ENCODE data around the gene MRPL2.

DNA sequence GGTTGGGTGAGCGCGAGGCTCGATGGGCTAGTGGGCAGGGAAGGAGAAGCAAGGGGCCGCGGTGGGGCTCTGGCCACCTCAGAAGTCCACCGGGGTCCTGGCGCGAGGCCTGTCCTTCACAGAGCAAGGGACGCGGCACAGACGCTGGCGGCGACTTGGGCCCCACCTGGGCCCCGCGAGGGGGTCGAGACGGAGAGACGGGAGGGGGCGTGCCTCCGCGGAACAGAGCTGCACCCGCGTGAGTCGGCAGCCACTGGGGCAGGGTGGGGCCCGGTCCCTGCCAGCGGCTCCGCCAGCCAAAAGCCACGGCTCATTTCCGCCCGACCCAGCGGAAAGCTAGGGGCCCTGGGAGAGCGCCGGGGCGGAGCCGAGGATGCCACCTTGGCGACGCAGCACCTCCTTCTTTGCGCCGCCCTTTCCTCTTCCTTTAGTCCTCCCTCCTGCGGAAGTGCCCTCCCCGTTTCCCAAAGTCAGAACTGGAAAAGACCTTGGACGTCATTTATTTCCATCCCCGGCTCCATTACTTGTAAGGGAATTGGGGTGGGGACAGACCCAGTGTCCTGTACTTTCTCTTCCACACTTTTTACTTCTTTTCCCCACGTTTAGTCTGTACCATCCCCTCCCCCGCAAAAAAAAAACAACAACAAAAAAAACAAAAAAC is 5.6 kb downstream of the MRPL2 start, which contains the start of gene CUL7:
- TF ChIP-seq, protein P1, sequence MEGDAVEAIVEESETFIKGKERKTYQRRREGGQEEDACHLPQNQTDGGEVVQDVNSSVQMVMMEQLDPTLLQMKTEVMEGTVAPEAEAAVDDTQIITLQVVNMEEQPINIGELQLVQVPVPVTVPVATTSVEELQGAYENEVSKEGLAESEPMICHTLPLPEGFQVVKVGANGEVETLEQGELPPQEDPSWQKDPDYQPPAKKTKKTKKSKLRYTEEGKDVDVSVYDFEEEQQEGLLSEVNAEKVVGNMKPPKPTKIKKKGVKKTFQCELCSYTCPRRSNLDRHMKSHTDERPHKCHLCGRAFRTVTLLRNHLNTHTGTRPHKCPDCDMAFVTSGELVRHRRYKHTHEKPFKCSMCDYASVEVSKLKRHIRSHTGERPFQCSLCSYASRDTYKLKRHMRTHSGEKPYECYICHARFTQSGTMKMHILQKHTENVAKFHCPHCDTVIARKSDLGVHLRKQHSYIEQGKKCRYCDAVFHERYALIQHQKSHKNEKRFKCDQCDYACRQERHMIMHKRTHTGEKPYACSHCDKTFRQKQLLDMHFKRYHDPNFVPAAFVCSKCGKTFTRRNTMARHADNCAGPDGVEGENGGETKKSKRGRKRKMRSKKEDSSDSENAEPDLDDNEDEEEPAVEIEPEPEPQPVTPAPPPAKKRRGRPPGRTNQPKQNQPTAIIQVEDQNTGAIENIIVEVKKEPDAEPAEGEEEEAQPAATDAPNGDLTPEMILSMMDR (IDR thresholded peaks at IDR 0.05 in 2 of 3, conservative IDR thresholded peaks at IDR 0.05 in 1 of 3; ENCODE audit: borderline replicate concordance in 1 of 3, insufficient read depth in 1 of 3, low read depth in 2 of 3, low read length in 2 of 3): no peak
- TF ChIP-seq YY1 (IDR thresholded peaks at IDR 0.05; ENCODE audit: extremely low read depth, insufficient replicate concordance, low read depth, low read length) (no peak), SIN3A (IDR thresholded peaks at IDR 0.05; ENCODE audit: low read depth) (no peak), EZH2 (IDR thresholded peaks at IDR 0.05) (no peak), POLR2A (IDR thresholded peaks at IDR 0.05; ENCODE audit: borderline replicate concordance, extremely low read depth, insufficient read depth, insufficient read length) (peak; percentile 84), FOSL1 (IDR thresholded peaks at IDR 0.05; ENCODE audit: low read depth) (no peak), ZNF274 (IDR thresholded peaks at IDR 0.05; ENCODE audit: low read depth, low read length) (no peak), POLR2AphosphoS5 (IDR thresholded peaks at IDR 0.05; ENCODE audit: low read depth, low read length) (peak; percentile 98), ELF1 (IDR thresholded peaks at IDR 0.05; ENCODE audit: borderline replicate concordance, low read depth) (no peak), CBX3 (IDR thresholded peaks at IDR 0.05; ENCODE audit: low read depth) (no peak), SP1 (IDR thresholded peaks at IDR 0.05; ENCODE audit: low read depth) (no peak), EZH2phosphoT487 (IDR thresholded peaks at IDR 0.05; ENCODE audit: borderline replicate concordance) (no peak)
- TF ChIP-seq, protein P2, sequence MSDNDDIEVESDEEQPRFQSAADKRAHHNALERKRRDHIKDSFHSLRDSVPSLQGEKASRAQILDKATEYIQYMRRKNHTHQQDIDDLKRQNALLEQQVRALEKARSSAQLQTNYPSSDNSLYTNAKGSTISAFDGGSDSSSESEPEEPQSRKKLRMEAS (IDR thresholded peaks at IDR 0.05): no peak
- TF ChIP-seq, protein P3, sequence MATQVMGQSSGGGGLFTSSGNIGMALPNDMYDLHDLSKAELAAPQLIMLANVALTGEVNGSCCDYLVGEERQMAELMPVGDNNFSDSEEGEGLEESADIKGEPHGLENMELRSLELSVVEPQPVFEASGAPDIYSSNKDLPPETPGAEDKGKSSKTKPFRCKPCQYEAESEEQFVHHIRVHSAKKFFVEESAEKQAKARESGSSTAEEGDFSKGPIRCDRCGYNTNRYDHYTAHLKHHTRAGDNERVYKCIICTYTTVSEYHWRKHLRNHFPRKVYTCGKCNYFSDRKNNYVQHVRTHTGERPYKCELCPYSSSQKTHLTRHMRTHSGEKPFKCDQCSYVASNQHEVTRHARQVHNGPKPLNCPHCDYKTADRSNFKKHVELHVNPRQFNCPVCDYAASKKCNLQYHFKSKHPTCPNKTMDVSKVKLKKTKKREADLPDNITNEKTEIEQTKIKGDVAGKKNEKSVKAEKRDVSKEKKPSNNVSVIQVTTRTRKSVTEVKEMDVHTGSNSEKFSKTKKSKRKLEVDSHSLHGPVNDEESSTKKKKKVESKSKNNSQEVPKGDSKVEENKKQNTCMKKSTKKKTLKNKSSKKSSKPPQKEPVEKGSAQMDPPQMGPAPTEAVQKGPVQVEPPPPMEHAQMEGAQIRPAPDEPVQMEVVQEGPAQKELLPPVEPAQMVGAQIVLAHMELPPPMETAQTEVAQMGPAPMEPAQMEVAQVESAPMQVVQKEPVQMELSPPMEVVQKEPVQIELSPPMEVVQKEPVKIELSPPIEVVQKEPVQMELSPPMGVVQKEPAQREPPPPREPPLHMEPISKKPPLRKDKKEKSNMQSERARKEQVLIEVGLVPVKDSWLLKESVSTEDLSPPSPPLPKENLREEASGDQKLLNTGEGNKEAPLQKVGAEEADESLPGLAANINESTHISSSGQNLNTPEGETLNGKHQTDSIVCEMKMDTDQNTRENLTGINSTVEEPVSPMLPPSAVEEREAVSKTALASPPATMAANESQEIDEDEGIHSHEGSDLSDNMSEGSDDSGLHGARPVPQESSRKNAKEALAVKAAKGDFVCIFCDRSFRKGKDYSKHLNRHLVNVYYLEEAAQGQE (IDR thresholded peaks at IDR 0.05; ENCODE audit: low read depth): no peak

Measured in HCT116 (cell line).